CMK (cell line): ENCODE measurements around the gene CHKA.

Experiments
- DNase-seq: peaks from one replicate; pipeline ENCODE4 v3.0.0-alpha.2; 2010; ENCODE audit warnings: low read depth

The CHKA gene

GRCh38 chr11:68031144-68031464 lies 90.1 kb downstream of the CHKA start:
- no peak for DNase-seq

- peak; percentile 99 for DNase-seq
Measured at GRCh38 chr11:68030318-68031143, 90.7 kb downstream of the CHKA start, which contains the start of gene NDUFS8. Gene NDUFS8, plus strand, starts transcription at chr11:68030681. Its CDS starts 1,471 bp downstream, at chr11:68032152.

GRCh38 chr11:68028802-68029545 lies 92.2 kb downstream of the CHKA start:
- no peak for DNase-seq

GRCh38 chr11:68027667-68028066 lies 93.5 kb downstream of the CHKA start:
- no peak for DNase-seq

GRCh38 chr11:68026391-68027105 lies 94.6 kb downstream of the CHKA start:
- no peak for DNase-seq

GRCh38 chr11:68025047-68025446 lies 96.1 kb downstream of the CHKA start:
- DNase-seq: no peak

- DNase-seq: no peak
Measured at GRCh38 chr11:68024508-68024907, 96.7 kb downstream of the CHKA start.

GRCh38 chr11:68022531-68022930 lies 98.7 kb downstream of the CHKA start:
- DNase-seq: no peak

GRCh38 chr11:68021167-68021787 lies 99.9 kb downstream of the CHKA start:
- DNase-seq: no peak

GRCh38 chr11:68020575-68020974 lies 100.6 kb downstream of the CHKA start:
- no peak for DNase-seq

- no peak for DNase-seq
Measured at GRCh38 chr11:68019486-68019885, 101.7 kb downstream of the CHKA start.

- no peak for DNase-seq
Measured at GRCh38 chr11:68018730-68019190, 102.4 kb downstream of the CHKA start.

- no peak for DNase-seq
Measured at GRCh38 chr11:68017980-68018729, 103.0 kb downstream of the CHKA start.

GRCh38 chr11:68016904-68017817 lies 104.0 kb downstream of the CHKA start:
- DNase-seq: no peak

- no peak for DNase-seq
Measured at GRCh38 chr11:68016161-68016903, 104.9 kb downstream of the CHKA start.

GRCh38 chr11:68015467-68015866 lies 105.7 kb downstream of the CHKA start:
- DNase-seq: no peak

GRCh38 chr11:68014947-68015447 lies 106.2 kb downstream of the CHKA start:
- DNase-seq: no peak

GRCh38 chr11:68014157-68014946 lies 106.8 kb downstream of the CHKA start:
- no peak for DNase-seq
